Dendritic cell treated with granulocyte-macrophage colony-stimulating factor and Interleukin-4, amounts not matched to agents 40 ng/mL and 50 ng/mL, for 4 days (primary cell): ENCODE data around the gene NTF4.

ENCODE experiments used
- H3K27ac Mint-ChIP-seq: one replicate; pipeline ENCODE4 v1.8.0; 2022; ENCODE audit warnings: mild to moderate bottlenecking, mixed read lengths
- H3K27me3 Mint-ChIP-seq: one replicate; pipeline ENCODE4 v1.8.0; 2022; ENCODE audit warnings: mild to moderate bottlenecking, mixed read lengths
- H3K36me3 Mint-ChIP-seq: one replicate; pipeline ENCODE4 v1.8.0; 2022; ENCODE audit warnings: low read depth, mixed read lengths
- H3K4me1 Mint-ChIP-seq: one replicate; pipeline ENCODE4 v1.8.0; 2022; ENCODE audit warnings: low read depth, mixed read lengths
- H3K4me3 Mint-ChIP-seq: one replicate; pipeline ENCODE4 v1.8.0; 2022; ENCODE audit warnings: mild to moderate bottlenecking, moderate library complexity, mixed read lengths
- H3K9me3 Mint-ChIP-seq: one replicate; pipeline ENCODE4 v1.8.0; 2022; ENCODE audit warnings: mixed read lengths
- intact Hi-C: fragments of 100-400 bp; cut with micrococcal nuclease; formaldehyde crosslinking; loops from one replicate; pipeline ENCODE4 v1.15.0; 2022

NTF4 gene

GRCh38 chr19:49064768-49065611, at the start of gene NTF4:
NTF4 (minus strand) TSS chr19:49064818; CDS start chr19:49061997, 2,821 bp downstream.
- Mint-ChIP-seq H3K36me3 (no peaks in the 10 kb centered on the region), H3K27ac (no peak within 1 kb of the TSS), H3K27me3 (peaks cover 92% of the 10 kb centered on the region), H3K4me1 (no peaks in the 10 kb centered on the region), H3K4me3 (no peak within 1 kb of the TSS), H3K9me3 (no peaks in the 10 kb centered on the region)
- intact Hi-C loops, result no loop called here

- H3K36me3 Mint-ChIP-seq, result peaks cover 19% of the 10 kb centered on the region
- peaks cover 62% of the 10 kb centered on the region for H3K4me1 Mint-ChIP-seq
- H3K27me3 Mint-ChIP-seq, result peaks cover 10% of the 10 kb centered on the region
Observed at GRCh38 chr19:49113762-49114629, 49.4 kb upstream of the NTF4 start, which contains the start of gene LIN7B. LIN7B (plus strand) TSS chr19:49114370; CDS start chr19:49114405, 35 bp downstream.

GRCh38 chr19:49111218-49111998, 46.8 kb upstream of the NTF4 start:
- Mint-ChIP-seq H3K36me3 (peaks cover 40% of the 10 kb centered on the region), H3K9me3 (peaks cover 2% of the 10 kb centered on the region), H3K27ac (no peak overlapping the region), H3K4me3 (no peak overlapping the region), H3K4me1 (peaks cover 40% of the 10 kb centered on the region), H3K27me3 (peaks cover 10% of the 10 kb centered on the region)
- intact Hi-C loops, result no loop called here

More at GRCh38 chr19:49113762-49114629, 49.4 kb upstream of the NTF4 start, which contains the start of gene LIN7B:
- H3K9me3 Mint-ChIP-seq, result peaks cover 7% of the 10 kb centered on the region
- intact Hi-C loops, result no loop called here
- peak within 1 kb of the TSS; percentile 81 for H3K27ac Mint-ChIP-seq
- peak within 1 kb of the TSS; percentile 93 for H3K4me3 Mint-ChIP-seq

GRCh38 chr19:49110567-49110966, 45.9 kb upstream of the NTF4 start:
- intact Hi-C loops, result no loop called here
- H3K9me3 Mint-ChIP-seq, result no peaks in the 10 kb centered on the region
- no peak overlapping the region for H3K4me3 Mint-ChIP-seq
- H3K27ac Mint-ChIP-seq, result no peak overlapping the region
- peaks cover 34% of the 10 kb centered on the region for H3K4me1 Mint-ChIP-seq
- H3K36me3 Mint-ChIP-seq, result peaks cover 43% of the 10 kb centered on the region
- peaks cover 10% of the 10 kb centered on the region for H3K27me3 Mint-ChIP-seq

GRCh38 chr19:49109569-49110233, 45.1 kb upstream of the NTF4 start:
- no peak overlapping the region for H3K4me3 Mint-ChIP-seq
- intact Hi-C loops, result no loop called here
- H3K4me1 Mint-ChIP-seq, result peaks cover 32% of the 10 kb centered on the region
- peaks cover 10% of the 10 kb centered on the region for H3K27me3 Mint-ChIP-seq
- peaks cover 49% of the 10 kb centered on the region for H3K36me3 Mint-ChIP-seq
- H3K27ac Mint-ChIP-seq, result no peak overlapping the region
- H3K9me3 Mint-ChIP-seq, result no peaks in the 10 kb centered on the region

GRCh38 chr19:49109051-49109450, 44.4 kb upstream of the NTF4 start:
- no peak overlapping the region for H3K4me3 Mint-ChIP-seq
- H3K27me3 Mint-ChIP-seq, result peaks cover 10% of the 10 kb centered on the region
- H3K36me3 Mint-ChIP-seq, result peaks cover 54% of the 10 kb centered on the region
- H3K9me3 Mint-ChIP-seq, result no peaks in the 10 kb centered on the region
- H3K4me1 Mint-ChIP-seq, result peaks cover 33% of the 10 kb centered on the region
- H3K27ac Mint-ChIP-seq, result no peak overlapping the region
- intact Hi-C loops, result no loop called here

- H3K36me3 Mint-ChIP-seq, result peaks cover 66% of the 10 kb centered on the region
- peaks cover 20% of the 10 kb centered on the region for H3K4me1 Mint-ChIP-seq
- intact Hi-C loops, result no loop called here
- no peaks in the 10 kb centered on the region for H3K9me3 Mint-ChIP-seq
- peaks cover 4% of the 10 kb centered on the region for H3K27me3 Mint-ChIP-seq
- H3K27ac Mint-ChIP-seq, result no peak overlapping the region
- no peak overlapping the region for H3K4me3 Mint-ChIP-seq
Observed at GRCh38 chr19:49107625-49108459, 43.2 kb upstream of the NTF4 start.

GRCh38 chr19:49106648-49107135, 42.1 kb upstream of the NTF4 start:
- Mint-ChIP-seq H3K4me1 (peaks cover 17% of the 10 kb centered on the region), H3K4me3 (no peak overlapping the region), H3K9me3 (no peaks in the 10 kb centered on the region), H3K27me3 (no peaks in the 10 kb centered on the region), H3K36me3 (peaks cover 77% of the 10 kb centered on the region), H3K27ac (no peak overlapping the region)
- intact Hi-C loops, result no loop called here

- Mint-ChIP-seq H3K4me3 (no peak overlapping the region), H3K36me3 (peaks cover 100% of the 10 kb centered on the region), H3K27ac (no peak overlapping the region), H3K4me1 (peaks cover 11% of the 10 kb centered on the region), H3K9me3 (no peaks in the 10 kb centered on the region), H3K27me3 (no peaks in the 10 kb centered on the region)
- intact Hi-C loops, result no loop called here
Observed at GRCh38 chr19:49104229-49104864, 39.7 kb upstream of the NTF4 start.

GRCh38 chr19:49103331-49104085, 38.9 kb upstream of the NTF4 start:
- H3K36me3 Mint-ChIP-seq, result peaks cover 100% of the 10 kb centered on the region
- intact Hi-C loops, result no loop called here

GRCh38 chr19:49102303-49102702, 37.7 kb upstream of the NTF4 start:
- Mint-ChIP-seq H3K36me3 (peaks cover 99% of the 10 kb centered on the region), H3K27me3 (no peaks in the 10 kb centered on the region), H3K9me3 (no peaks in the 10 kb centered on the region)

More at GRCh38 chr19:49103331-49104085, 38.9 kb upstream of the NTF4 start:
- Mint-ChIP-seq H3K4me3 (no peak overlapping the region), H3K9me3 (no peaks in the 10 kb centered on the region), H3K4me1 (peaks cover 7% of the 10 kb centered on the region), H3K27ac (no peak overlapping the region), H3K27me3 (no peaks in the 10 kb centered on the region)

More at GRCh38 chr19:49102303-49102702, 37.7 kb upstream of the NTF4 start:
- intact Hi-C loops, result no loop called here
- H3K4me1 Mint-ChIP-seq, result peaks cover 7% of the 10 kb centered on the region
- no peak overlapping the region for H3K4me3 Mint-ChIP-seq
- no peak overlapping the region for H3K27ac Mint-ChIP-seq
